Panc1 (cell line): ENCODE results near the gene SELENOT. TPM values are rescaled to one million over a fixed set of nuclear protein-coding genes. Genes with fewer than 3 reads are reported as not detected.

ENCODE experiments used
- ATAC-seq: fragments of 200-7000 bp; cut with Tn5 transposase; 2 replicates; pipeline ENCODE4 v1.9.1; 2020; ENCODE audit warnings: mild to moderate bottlenecking, moderate library complexity
- BruUV-seq: library from RNA; stranded (reverse); fragments of 400-500 nt; replicated peaks from 2 replicates; lab custom pipeline; 2021; lab: Mats Ljungman, UMichigan
- CTCF ChIA-PET: fragments of 300-600 bp; sonication (Branson Sonifier 250); formaldehyde crosslinking; loops from one replicate; lab custom pipeline; 2022; ENCODE audit warnings: antibody characterized with exemption; lab: Charles Lee
- POLR2A ChIA-PET: fragments of 300-600 bp; sonication (Branson Sonifier 250); formaldehyde crosslinking; loops from one replicate; lab custom pipeline; 2022; ENCODE audit warnings: antibody characterized with exemption; lab: Charles Lee
- DNase-seq: peaks from one replicate; pipeline ENCODE4 v3.0.0-alpha.2; 2010; ENCODE audit warnings: low read depth, low spot score
- H3K27ac ChIP-seq: 2 replicates; pipeline ENCODE4 v1.5.1; 2011; ENCODE audit warnings: mild to moderate bottlenecking, low read length, inconsistent platforms
- H3K27me3 ChIP-seq: fragments of 200-500 bp; sonication (Bioruptor generic); 2 replicates; pipeline ENCODE4 v1.6.0; 2014; ENCODE audit warnings: low read length, inconsistent platforms; ENCODE audit not compliant: control insufficient read depth, insufficient read depth
- H3K36me3 ChIP-seq: fragments of 200-500 bp; sonication (Bioruptor generic); 2 replicates; pipeline ENCODE4 v1.5.1; 2014; ENCODE audit warnings: inconsistent platforms, mild to moderate bottlenecking, low read length, moderate library complexity; ENCODE audit not compliant: control insufficient read depth, insufficient read depth
- H3K4me1 ChIP-seq: 2 replicates; pipeline ENCODE4 v1.5.1; 2011; ENCODE audit warnings: inconsistent platforms, mild to moderate bottlenecking, low read length, moderate library complexity; ENCODE audit not compliant: control insufficient read depth, insufficient read depth
- H3K4me3 ChIP-seq, 2 experiments: 2 replicates each; pipeline ENCODE4 v1.5.1; 2011 to 2012; ENCODE audit warnings: low read depth in 2 of 2, low read length in 2 of 2, mild to moderate bottlenecking in 2 of 2, inconsistent platforms in 1 of 2, moderate library complexity in 1 of 2
- H3K9me3 ChIP-seq: fragments of 200-500 bp; sonication (Bioruptor generic); 2 replicates; pipeline ENCODE4 v1.5.1; 2014; ENCODE audit warnings: low read depth, mild to moderate bottlenecking, inconsistent platforms, low read length, moderate library complexity; ENCODE audit not compliant: control insufficient read depth, insufficient read depth
- POLR2AphosphoS5 ChIP-seq: IDR thresholded peaks from 2 replicates; pipeline ENCODE4 v1.6.1; 2012; ENCODE audit warnings: mild to moderate bottlenecking, low read depth, low read length, moderate library complexity
- SIN3A ChIP-seq: IDR thresholded peaks from 2 replicates; pipeline ENCODE4 v1.6.1; 2012; ENCODE audit warnings: low read depth, mild to moderate bottlenecking, low read length, moderate library complexity, borderline replicate concordance; ENCODE audit not compliant: insufficient read depth
- TCF7L2 ChIP-seq: IDR thresholded peaks from 2 replicates; pipeline ENCODE4 v1.6.1; 2011; ENCODE audit warnings: mild to moderate bottlenecking, low read depth, low read length, inconsistent platforms
- in situ Hi-C: cut with HindIII; loops from 2 replicates; pipeline ENCODE4 v1.10.0; 2016; ENCODE audit warnings: low sequenced_read_pairs, low pct_unique_long_range_greater_than_20kb
- intact Hi-C: fragments of 100-400 bp; cut with micrococcal nuclease; formaldehyde crosslinking; loops from one replicate; pipeline ENCODE4 v1.10.0; 2022; ENCODE audit not compliant: unreplicated experiment
- total RNA-seq: library from RNA; stranded (reverse); gene quantifications from one replicate; pipeline ENCODE4 v1.2.1, GENCODE V29; 2021; ENCODE audit not compliant: unreplicated experiment
- TF ChIP-seq, protein P1 (sequence below), 2 experiments: IDR thresholded peaks; 2 replicates each; pipeline ENCODE4 v1.6.1; 2011 to 2012; ENCODE audit warnings: low read depth in 2 of 2, control low read depth in 1 of 2, low read length in 1 of 2, mild to moderate bottlenecking in 1 of 2, moderate library complexity in 1 of 2; ENCODE audit not compliant: insufficient read depth in 1 of 2
- TF ChIP-seq, protein P2 (sequence below): fragments of 450-650 bp; IDR thresholded peaks from 2 replicates; pipeline ENCODE4 v1.5.1; 2017; ENCODE audit warnings: mild to moderate bottlenecking

The SELENOT gene
- total RNA-seq, 1 experiment from 2014 or later, result 114 TPM

DNA sequence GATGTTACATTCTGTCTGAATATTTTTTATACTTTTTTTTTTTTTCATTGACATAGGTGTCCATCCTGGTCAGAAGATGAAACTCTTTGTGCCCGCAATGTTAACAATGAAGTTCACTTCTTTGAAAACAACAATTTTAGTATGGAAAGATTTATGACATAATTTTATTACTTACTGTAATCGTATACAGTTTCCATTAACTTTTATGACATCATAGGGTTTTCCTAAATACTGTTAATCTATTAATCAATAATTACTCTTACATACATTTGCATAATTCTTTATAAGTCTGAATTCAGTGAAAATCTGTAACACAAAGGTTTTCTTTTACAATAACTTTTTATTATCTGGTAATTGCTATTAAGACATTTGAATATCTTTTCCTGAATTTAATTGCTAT is 38.9 kb upstream of the SELENOT start:
- peaks cover 36% of the 10 kb centered on the region for H3K36me3 ChIP-seq
- no peak for ATAC-seq
- BruUV-seq, result no TSS peak

DNA sequence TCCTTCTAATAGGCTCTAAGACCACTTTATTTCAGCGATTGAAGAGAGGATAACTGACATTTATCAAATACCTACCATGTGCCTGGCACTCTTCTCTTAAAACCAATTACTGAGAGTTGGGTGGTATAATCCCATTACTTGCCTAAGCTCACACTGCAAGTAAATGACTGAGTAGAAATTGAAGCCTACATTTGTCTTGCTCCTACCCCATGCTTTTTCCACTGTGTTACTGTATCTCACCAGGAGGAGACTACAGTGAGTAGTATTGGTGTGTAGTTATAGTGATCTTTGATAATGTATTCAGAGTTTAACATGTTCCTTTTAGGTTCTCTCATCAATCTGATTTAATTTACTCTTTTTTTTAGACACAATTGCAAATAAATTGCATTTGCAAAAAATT is 35.8 kb upstream of the SELENOT start:
- H3K27ac ChIP-seq, result no peak overlapping the region

More for the DNA sequence above, 38.9 kb upstream of the SELENOT start:
- Histone ChIP-seq H3K27ac (no peak overlapping the region), H3K9me3 (no peaks in the 10 kb centered on the region), H3K4me1 (no peaks in the 10 kb centered on the region), H3K27me3 (no peaks in the 10 kb centered on the region), H3K4me3 (no peak overlapping the region)
- in situ Hi-C loops, result no loop called here
- DNase-seq, result no peak
- POLR2A ChIA-PET, result no interaction called here
- intact Hi-C loops, result no loop called here
- TF ChIP-seq, protein P1, sequence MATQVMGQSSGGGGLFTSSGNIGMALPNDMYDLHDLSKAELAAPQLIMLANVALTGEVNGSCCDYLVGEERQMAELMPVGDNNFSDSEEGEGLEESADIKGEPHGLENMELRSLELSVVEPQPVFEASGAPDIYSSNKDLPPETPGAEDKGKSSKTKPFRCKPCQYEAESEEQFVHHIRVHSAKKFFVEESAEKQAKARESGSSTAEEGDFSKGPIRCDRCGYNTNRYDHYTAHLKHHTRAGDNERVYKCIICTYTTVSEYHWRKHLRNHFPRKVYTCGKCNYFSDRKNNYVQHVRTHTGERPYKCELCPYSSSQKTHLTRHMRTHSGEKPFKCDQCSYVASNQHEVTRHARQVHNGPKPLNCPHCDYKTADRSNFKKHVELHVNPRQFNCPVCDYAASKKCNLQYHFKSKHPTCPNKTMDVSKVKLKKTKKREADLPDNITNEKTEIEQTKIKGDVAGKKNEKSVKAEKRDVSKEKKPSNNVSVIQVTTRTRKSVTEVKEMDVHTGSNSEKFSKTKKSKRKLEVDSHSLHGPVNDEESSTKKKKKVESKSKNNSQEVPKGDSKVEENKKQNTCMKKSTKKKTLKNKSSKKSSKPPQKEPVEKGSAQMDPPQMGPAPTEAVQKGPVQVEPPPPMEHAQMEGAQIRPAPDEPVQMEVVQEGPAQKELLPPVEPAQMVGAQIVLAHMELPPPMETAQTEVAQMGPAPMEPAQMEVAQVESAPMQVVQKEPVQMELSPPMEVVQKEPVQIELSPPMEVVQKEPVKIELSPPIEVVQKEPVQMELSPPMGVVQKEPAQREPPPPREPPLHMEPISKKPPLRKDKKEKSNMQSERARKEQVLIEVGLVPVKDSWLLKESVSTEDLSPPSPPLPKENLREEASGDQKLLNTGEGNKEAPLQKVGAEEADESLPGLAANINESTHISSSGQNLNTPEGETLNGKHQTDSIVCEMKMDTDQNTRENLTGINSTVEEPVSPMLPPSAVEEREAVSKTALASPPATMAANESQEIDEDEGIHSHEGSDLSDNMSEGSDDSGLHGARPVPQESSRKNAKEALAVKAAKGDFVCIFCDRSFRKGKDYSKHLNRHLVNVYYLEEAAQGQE (IDR thresholded peaks at IDR 0.05; ENCODE audit: insufficient read depth in 1 of 2, low read depth in 2 of 2, low read length in 1 of 2), result no peak
- TF ChIP-seq, protein P2, sequence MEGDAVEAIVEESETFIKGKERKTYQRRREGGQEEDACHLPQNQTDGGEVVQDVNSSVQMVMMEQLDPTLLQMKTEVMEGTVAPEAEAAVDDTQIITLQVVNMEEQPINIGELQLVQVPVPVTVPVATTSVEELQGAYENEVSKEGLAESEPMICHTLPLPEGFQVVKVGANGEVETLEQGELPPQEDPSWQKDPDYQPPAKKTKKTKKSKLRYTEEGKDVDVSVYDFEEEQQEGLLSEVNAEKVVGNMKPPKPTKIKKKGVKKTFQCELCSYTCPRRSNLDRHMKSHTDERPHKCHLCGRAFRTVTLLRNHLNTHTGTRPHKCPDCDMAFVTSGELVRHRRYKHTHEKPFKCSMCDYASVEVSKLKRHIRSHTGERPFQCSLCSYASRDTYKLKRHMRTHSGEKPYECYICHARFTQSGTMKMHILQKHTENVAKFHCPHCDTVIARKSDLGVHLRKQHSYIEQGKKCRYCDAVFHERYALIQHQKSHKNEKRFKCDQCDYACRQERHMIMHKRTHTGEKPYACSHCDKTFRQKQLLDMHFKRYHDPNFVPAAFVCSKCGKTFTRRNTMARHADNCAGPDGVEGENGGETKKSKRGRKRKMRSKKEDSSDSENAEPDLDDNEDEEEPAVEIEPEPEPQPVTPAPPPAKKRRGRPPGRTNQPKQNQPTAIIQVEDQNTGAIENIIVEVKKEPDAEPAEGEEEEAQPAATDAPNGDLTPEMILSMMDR, result no peak
- no peak for TF ChIP-seq SIN3A
- CTCF ChIA-PET, result no interaction called here

More for the DNA sequence above, 35.8 kb upstream of the SELENOT start:
- no TSS peak for BruUV-seq
- in situ Hi-C loops (no loop called here), intact Hi-C loops (no loop called here)
- H3K27me3 ChIP-seq, result no peaks in the 10 kb centered on the region
- no peak for TF ChIP-seq TCF7L2
- TF ChIP-seq, protein P1 (IDR thresholded peaks at IDR 0.05; ENCODE audit: insufficient read depth in 1 of 2, low read depth in 2 of 2, low read length in 1 of 2), result no peak
- no peak for TF ChIP-seq SIN3A
- TF ChIP-seq POLR2AphosphoS5, result no peak
- TF ChIP-seq, protein P2, result no peak
- H3K9me3 ChIP-seq, result no peaks in the 10 kb centered on the region
- DNase-seq, result no peak
- 0 out of 2 replicates have a peak, but pooled peaks have one; percentile 45 for ATAC-seq
- ChIA-PET CTCF (no interaction called here), POLR2A (no interaction called here)
- H3K4me1 ChIP-seq, result no peaks in the 10 kb centered on the region
- H3K4me3 ChIP-seq, result no peak overlapping the region
- peaks cover 41% of the 10 kb centered on the region for H3K36me3 ChIP-seq
